Activated CD4-positive, alpha-beta T cell treated with anti-CD3 and anti-CD28 coated beads, Interleukin-10, Interleukin-2, amounts not matched to agents 100 ng/mL and 50 ng/mL, durations not matched to agents 16 hours and 8 hours (primary cell): ENCODE results near the gene RTKN.
"Not testable (repeated sequence)": the region's sequence is repeated elsewhere in the genome, so short reads cannot be mapped to it uniquely, and the experiment has no call there.

Experiments used
- DNase-seq: peaks from one replicate; pipeline ENCODE4 v3.0.0-alpha.2; 2020

Gene RTKN

DNA sequence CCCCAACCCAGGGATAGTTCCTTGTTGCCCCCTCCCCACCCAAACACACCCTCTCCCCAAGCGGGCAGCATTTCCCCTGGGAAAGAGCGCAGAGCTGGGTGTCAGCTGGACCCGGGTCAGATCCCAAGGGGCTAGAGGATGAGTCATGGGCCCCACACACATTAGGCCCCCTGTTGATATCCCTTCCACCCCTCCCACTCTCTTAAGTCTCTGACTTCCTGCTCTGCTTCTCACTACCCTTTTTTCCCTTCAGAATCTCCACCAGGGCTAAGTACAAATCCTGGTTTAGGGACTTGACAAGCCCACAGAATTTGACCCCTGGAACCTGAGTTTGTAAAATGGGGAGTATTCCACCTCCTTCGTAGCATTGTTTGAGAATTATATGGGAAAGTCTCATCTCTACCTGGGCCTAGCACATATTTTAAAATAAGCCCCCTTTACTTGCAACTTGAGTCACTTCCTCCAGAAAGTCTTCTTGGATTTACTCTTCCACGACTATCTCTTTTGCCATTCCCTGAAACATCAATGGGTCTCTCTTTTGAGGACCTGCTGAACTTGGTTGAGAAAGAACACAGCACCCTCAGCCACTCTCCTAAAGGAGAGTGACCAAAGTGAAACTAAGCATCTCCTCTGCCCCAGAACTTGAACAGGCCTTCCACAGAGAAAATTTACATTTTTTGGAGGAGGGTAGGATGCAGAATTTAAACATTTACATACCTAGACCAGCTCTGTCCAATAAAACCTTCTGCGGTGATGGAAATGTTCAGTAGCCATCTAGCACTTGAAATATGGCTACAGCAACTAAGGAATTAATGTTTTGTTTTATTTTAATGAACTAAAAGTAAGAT lies 4.7 kb downstream of the RTKN start:
- no peak for DNase-seq

DNA sequence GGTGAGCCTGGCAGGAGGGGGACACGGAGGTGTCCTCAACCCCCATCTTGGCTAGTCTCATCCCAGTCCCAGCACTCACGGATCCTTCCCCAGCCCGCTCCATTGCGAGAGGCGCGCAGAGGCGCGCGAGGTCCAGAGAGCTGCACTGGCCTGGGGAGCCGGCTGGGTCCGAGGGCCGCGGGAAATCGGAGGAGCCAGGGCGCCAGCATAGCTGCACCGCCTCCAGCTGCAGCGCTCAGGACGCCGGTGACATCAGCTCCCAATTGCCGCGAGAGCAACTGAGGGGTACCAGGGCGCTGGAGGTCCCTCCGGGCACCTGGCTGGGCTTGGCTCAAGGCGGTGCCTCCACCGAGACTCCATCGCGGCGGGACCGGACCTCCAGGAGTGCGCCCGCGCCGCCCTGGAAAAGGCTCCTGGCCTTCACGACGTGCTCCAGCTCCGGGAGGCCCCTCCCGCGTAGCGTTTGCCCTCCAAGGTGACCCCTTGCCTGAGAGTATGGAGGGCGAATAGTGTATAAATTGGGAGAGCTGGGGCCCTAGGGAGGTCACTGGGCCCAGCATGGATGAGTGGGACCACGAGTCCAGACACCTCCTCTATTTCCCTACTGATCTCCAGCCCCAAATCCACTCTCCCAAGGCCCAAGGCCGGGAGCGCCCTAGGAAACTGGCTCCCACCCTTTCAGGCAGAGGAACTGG lies 5.5 kb downstream of the RTKN start:
- DNase-seq = no peak

DNA sequence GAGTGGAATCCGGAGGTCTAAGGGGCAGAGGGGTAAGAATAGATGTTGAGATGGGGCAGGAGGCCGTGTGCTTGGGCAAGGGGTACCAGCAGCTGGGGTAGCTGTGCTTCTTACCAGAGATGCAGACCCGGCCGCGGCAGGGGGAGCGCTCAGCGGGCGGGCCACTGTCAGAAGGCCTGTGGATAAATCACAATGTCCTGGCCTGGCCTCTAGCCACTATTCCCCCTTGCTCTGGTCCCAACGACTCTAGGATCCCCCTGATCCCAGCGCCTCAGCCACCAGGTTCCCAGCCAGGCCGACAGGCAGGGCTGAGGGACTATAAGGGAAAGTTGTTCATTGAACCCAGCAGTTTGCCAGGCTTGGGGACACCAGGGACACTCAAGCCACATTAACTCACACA lies 11.2 kb downstream of the RTKN start:
- no peak for DNase-seq

- no peak for DNase-seq
Measured at GRCh38 chr2:74429487-74430451, 12.0 kb downstream of the RTKN start.

- no peak for DNase-seq
Measured at GRCh38 chr2:74428675-74429074, 13.1 kb downstream of the RTKN start.

DNA sequence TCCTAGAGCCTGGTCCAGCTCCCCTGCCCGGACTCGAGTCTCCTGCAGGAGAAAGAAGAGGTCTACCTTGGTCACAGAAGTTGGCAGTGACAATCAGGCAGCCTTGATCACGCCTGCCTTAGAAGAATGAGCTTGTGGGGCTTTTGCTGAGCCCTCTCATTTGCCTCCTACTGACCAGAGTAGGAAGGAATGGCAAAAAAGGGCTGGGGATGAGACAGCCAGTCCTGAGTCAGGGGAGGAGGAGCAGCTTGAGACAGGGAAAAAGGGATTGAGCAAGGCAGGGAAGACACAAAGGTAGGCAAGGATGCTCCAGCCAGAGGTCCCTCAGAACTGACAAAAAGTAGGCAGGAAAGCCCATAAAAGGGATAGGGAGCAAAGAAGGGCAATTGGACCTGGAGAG lies 14.2 kb downstream of the RTKN start:
- no peak for DNase-seq

GRCh38 chr2:74426181-74426758 lies 15.5 kb downstream of the RTKN start:
- DNase-seq = no peak

DNA sequence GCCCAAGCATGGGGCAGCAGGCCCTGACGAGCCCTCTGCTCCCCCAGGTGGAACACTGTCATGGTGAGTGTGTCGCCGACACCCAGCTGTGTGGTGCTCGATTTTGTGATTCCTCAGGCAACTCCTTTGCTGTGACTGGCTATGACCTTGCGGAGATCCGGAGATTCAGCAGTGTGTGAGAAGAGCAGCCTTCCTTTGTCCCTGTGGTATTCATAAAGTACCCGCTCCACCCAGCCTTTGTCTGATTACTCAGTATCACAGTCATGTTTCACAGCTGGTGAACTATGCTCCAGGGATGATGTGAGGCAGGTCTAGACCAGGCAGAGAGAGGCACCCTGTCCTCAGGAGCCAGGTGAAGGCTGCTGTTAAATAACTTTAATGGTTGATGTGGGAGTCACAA lies 16.2 kb downstream of the RTKN start:
- DNase-seq = no peak

- DNase-seq = no peak
Measured at GRCh38 chr2:74424995-74425406, 16.7 kb downstream of the RTKN start.

DNA sequence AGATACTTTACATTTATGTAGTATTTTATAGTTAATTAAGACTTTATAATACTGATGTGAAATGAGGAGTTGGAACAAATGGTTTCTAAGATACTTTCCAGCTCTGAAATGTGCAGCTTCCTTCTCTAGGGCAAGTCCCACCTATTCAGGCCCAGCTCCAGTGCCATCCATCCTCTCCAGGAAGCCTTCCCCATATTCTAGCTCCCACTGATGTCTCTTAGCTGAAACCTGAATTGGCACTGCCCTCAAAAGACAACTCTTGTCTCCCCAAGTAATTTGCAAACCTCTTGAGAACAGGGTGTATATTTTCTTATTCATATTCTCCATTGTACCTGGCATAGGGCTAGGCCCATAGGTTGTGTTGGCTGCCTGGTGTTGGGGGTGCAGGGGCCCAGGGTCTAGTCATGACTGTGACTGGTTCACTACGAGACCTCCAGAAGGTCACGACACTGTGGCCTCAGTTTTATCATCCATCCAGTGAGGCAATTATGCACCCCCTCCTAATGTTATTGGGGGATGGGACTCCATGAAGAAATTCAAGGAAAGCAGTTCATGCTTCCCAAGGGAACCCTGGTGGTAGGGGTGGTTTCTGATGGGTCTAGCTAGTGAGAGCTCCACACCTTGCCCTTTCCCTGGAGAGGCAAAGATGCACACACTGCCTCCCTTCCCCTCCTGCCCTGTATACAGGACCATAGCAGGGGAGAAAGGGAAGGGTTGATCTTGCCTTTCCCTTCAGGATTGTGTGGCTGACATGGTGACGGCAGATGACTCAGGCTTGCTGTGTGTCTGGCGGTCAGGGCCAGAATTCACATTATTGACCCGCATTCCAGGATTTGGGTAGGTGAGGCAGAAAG lies 17.4 kb downstream of the RTKN start:
- no peak for DNase-seq

GRCh38 chr2:74423231-74424095 lies 18.3 kb downstream of the RTKN start:
- DNase-seq = no peak

DNA sequence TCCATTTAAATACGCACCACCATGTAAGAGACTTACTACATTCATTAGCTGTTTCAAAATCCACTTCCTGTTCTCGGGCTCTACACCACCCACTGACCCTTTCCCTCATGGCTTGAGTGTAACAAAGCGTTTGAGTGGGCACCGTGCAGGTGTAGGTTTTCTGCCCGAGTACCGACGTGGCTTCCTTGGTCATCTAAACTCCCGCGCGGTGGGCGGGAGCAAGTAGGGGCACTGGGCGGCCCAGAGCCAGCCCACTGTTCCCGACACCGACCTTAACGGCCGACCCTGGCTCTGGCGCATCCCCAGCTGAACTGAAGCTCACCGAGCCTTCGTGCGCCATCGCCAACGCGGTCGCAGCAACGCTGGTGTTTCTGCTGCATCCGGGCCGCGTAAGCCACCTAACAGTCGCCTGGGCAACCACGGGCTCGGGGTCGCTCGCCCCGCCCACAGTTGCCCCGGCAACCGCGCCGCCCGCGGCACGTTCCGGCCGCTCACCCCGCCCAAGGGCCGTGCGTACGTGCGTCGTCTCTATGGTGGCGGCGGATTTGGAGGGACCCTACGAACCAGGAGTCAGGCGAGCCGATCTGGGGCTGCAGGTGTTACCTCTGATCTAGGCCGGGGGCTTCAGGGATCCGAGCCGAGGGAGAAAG lies 20.4 kb downstream of the RTKN start, which contains the start of the genes C2orf81 and WDR54:
Gene C2orf81 (minus strand): TSS at position 399 of the 650 bp plus-strand sequence. CDS start 59 bp downstream, at position 340.
Gene WDR54 (plus strand): TSS at position 510 of the 650 bp plus-strand sequence. CDS start 424 bp downstream, outside the sequence.
- peak; percentile 97 for DNase-seq

GRCh38 chr2:74420443-74421103 lies 21.2 kb downstream of the RTKN start:
- DNase-seq = not testable (repeated sequence)

DNA sequence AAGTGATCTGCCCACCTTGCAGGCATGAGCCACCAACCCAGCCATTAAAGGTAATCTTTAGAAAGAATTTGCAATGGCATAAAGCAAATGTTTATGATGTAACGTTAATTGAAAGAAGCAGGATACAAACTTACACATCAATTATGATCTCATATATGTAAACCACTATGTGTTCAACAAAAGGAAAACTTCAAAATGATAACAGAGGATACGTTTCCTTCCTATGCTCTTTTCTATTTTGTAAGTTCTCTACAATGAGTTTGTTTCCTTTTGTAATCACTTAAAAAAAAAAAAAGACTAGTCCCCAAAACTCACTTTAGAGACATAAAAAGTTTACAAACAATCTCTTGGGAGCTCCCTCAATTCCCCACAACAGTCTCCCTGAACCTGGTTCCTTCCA lies 21.7 kb downstream of the RTKN start:
- no peak for DNase-seq

- DNase-seq = no peak
Measured at GRCh38 chr2:74419345-74419744, 22.4 kb downstream of the RTKN start.

GRCh38 chr2:74418312-74418711 lies 23.4 kb downstream of the RTKN start:
- DNase-seq = no peak

- DNase-seq = no peak
Measured at GRCh38 chr2:74417763-74418162, 24.0 kb downstream of the RTKN start.

- no peak for DNase-seq
Measured at GRCh38 chr2:74417197-74417596, 24.5 kb downstream of the RTKN start.

GRCh38 chr2:74416778-74417177 lies 25.0 kb downstream of the RTKN start:
- no peak for DNase-seq
